ENCODE data around the gene CELF2. TPM values are rescaled to one million over a fixed set of nuclear protein-coding genes. Genes with fewer than 3 reads are reported as not detected.

The CELF2 gene
- total RNA-seq, 1 donor from 2014 or later: 6.4 TPM

GRCh38 chr10:11131112-11131639, 113.5 kb downstream of the CELF2 start:
- DNase-seq (ENCODE audit: low read depth): no peak

GRCh38 chr10:11134411-11134810, 116.7 kb downstream of the CELF2 start:
- no peak for DNase-seq (ENCODE audit: low read depth)

GRCh38 chr10:11135709-11136108, 118.0 kb downstream of the CELF2 start:
- no peak for DNase-seq (ENCODE audit: low read depth)

GRCh38 chr10:11138314-11139033, 120.8 kb downstream of the CELF2 start:
- DNase-seq (ENCODE audit: low read depth): no peak

- DNase-seq (ENCODE audit: low read depth): no peak
Observed at GRCh38 chr10:11140963-11141362, 123.3 kb downstream of the CELF2 start.

- DNase-seq (ENCODE audit: low read depth): no peak
Observed at GRCh38 chr10:11141571-11142091, 124.0 kb downstream of the CELF2 start.

- DNase-seq (ENCODE audit: low read depth): no peak
Observed at GRCh38 chr10:11142777-11143176, 125.1 kb downstream of the CELF2 start.

- no peak for DNase-seq (ENCODE audit: low read depth)
Observed at GRCh38 chr10:11143242-11143641, 125.6 kb downstream of the CELF2 start.

- no peak for DNase-seq (ENCODE audit: low read depth)
Observed at GRCh38 chr10:11144626-11145494, 127.2 kb downstream of the CELF2 start.

- DNase-seq (ENCODE audit: low read depth): no peak
Observed at GRCh38 chr10:11145495-11145855, 127.8 kb downstream of the CELF2 start.

- peak; percentile 66 for DNase-seq (ENCODE audit: low read depth)
Observed at GRCh38 chr10:11146402-11147171, 128.9 kb downstream of the CELF2 start.

- DNase-seq (ENCODE audit: low read depth): no peak
Observed at GRCh38 chr10:11147722-11148121, 130.1 kb downstream of the CELF2 start.

- no peak for DNase-seq (ENCODE audit: low read depth)
Observed at GRCh38 chr10:11148142-11149028, 130.7 kb downstream of the CELF2 start.

GRCh38 chr10:11149807-11150141, 132.1 kb downstream of the CELF2 start:
- no peak for DNase-seq (ENCODE audit: low read depth)

GRCh38 chr10:11150231-11150731, 132.6 kb downstream of the CELF2 start:
- no peak for DNase-seq (ENCODE audit: low read depth)

GRCh38 chr10:11150879-11151415, 133.3 kb downstream of the CELF2 start:
- DNase-seq (ENCODE audit: low read depth): peak; percentile 39

GRCh38 chr10:11152801-11153200, 135.1 kb downstream of the CELF2 start:
- no peak for DNase-seq (ENCODE audit: low read depth)

GRCh38 chr10:11153245-11153644, 135.6 kb downstream of the CELF2 start:
- DNase-seq (ENCODE audit: low read depth): no peak

GRCh38 chr10:11153766-11154165, 136.1 kb downstream of the CELF2 start:
- DNase-seq (ENCODE audit: low read depth): no peak

GRCh38 chr10:11154333-11154732, 136.7 kb downstream of the CELF2 start:
- no peak for DNase-seq (ENCODE audit: low read depth)

Data from renal cortical epithelial cell (primary cell).